SK-N-SH (cell line): ENCODE measurements around the gene SBNO1. TPM values are rescaled to one million over a fixed set of nuclear protein-coding genes. Genes with fewer than 3 reads are reported as not detected.

Experiments used
- CTCF ChIA-PET: fragments of 300-600, 350-600 bp; formaldehyde crosslinking; extraction: SDS; loops from one replicate; lab custom pipeline; 2021; lab: Yijun Ruan, JAX
- POLR2A ChIA-PET: fragments of 350-600 bp; sonication (Branson Sonifier 250); formaldehyde crosslinking; extraction: SDS; loops from one replicate; lab custom pipeline; 2020; ENCODE audit warnings: antibody characterized with exemption, inconsistent platforms; lab: Yijun Ruan, JAX
- DNase-seq: peaks from one replicate; pipeline ENCODE4 v3.0.0; 2012
- H2AFZ ChIP-seq: fragments of 200-600 bp; sonication (generic); 2 replicates; pipeline ENCODE4 v1.8.1; 2016; ENCODE audit warnings: antibody characterized with exemption, mild to moderate bottlenecking, low read depth
- H3F3A ChIP-seq: fragments of 200-600 bp; sonication (generic); replicated peaks from 2 replicates; pipeline ENCODE3; 2016; ENCODE audit warnings: antibody characterized with exemption, mild to moderate bottlenecking; ENCODE audit not compliant: insufficient read depth
- H3K27ac ChIP-seq, 2 experiments: fragments of 200-500 bp in 1 of 2; fragments of 200-600 bp in 1 of 2; sonication (Bioruptor generic) in 1 of 2; sonication (generic), shearing (Covaris generic) in 1 of 2; 2 replicates each; pipeline versions ENCODE4 v1.5.1 to v1.6.1; 2014 to 2016; ENCODE audit warnings: low read depth in 2 of 2, inconsistent platforms in 1 of 2, low read length in 1 of 2, mild to moderate bottlenecking in 1 of 2, mixed read lengths in 1 of 2
- H3K27me3 ChIP-seq: fragments of 200-600 bp; sonication (generic), shearing (Covaris generic); 2 replicates; pipeline ENCODE4 v1.6.1; 2016; ENCODE audit warnings: mixed run types; ENCODE audit not compliant: insufficient read depth
- H3K36me3 ChIP-seq, 2 experiments: fragments of 200-500 bp in 1 of 2; fragments of 200-600 bp in 1 of 2; sonication (Bioruptor generic) in 1 of 2; sonication (generic) in 1 of 2; replicated peaks in 1 of 2; 2 replicates each; pipeline versions ENCODE3 to v1.5.1; 2014 to 2016; ENCODE audit warnings: low read length in 1 of 2, mild to moderate bottlenecking in 1 of 2; ENCODE audit not compliant: insufficient read depth in 2 of 2, control insufficient read depth in 1 of 2
- H3K4me1 ChIP-seq, 2 experiments: fragments of 200-500 bp in 1 of 2; fragments of 200-600 bp in 1 of 2; sonication (Bioruptor generic) in 1 of 2; sonication (generic), shearing (Covaris generic) in 1 of 2; 2 replicates each; pipeline versions ENCODE4 v1.5.1 to v1.6.1; 2014 to 2016; ENCODE audit warnings: low read depth in 1 of 2, low read length in 1 of 2, mixed run types in 1 of 2; ENCODE audit not compliant: insufficient read depth in 2 of 2, control insufficient read depth in 1 of 2
- H3K4me2 ChIP-seq: fragments of 200-600 bp; sonication (generic), shearing (Covaris generic); 2 replicates; pipeline ENCODE4 v1.6.1; 2017; ENCODE audit warnings: mixed run types
- H3K4me3 ChIP-seq, 2 experiments: fragments of 200-500 bp in 1 of 2; fragments of 200-600 bp in 1 of 2; sonication (Bioruptor generic) in 1 of 2; sonication (generic), shearing (Covaris generic) in 1 of 2; 2 replicates each; pipeline versions ENCODE4 v1.5.1 to v1.8.1; 2014 to 2016; ENCODE audit warnings: low read depth in 2 of 2, inconsistent platforms in 1 of 2, low read length in 1 of 2, mild to moderate bottlenecking in 1 of 2, mixed read lengths in 1 of 2, moderate library complexity in 1 of 2
- H3K79me2 ChIP-seq: fragments of 200-600 bp; sonication (generic); 2 replicates; pipeline ENCODE4 v1.8.1; 2017; ENCODE audit warnings: mild to moderate bottlenecking; ENCODE audit not compliant: insufficient read depth
- H3K9ac ChIP-seq: fragments of 200-600 bp; sonication (generic); 2 replicates; pipeline ENCODE4 v1.6.1; 2017; ENCODE audit warnings: mixed run types
- H3K9me2 ChIP-seq: fragments of 200-600 bp; sonication (generic); 2 replicates; pipeline ENCODE4 v1.6.1; 2017; ENCODE audit warnings: mixed run types
- H3K9me3 ChIP-seq: fragments of 200-600 bp; sonication (generic); 2 replicates; pipeline ENCODE4 v1.6.1; 2017; ENCODE audit warnings: mixed run types, mild to moderate bottlenecking, moderate library complexity
- H4K20me1 ChIP-seq: fragments of 200-600 bp; sonication (generic); 2 replicates; pipeline ENCODE4 v1.6.1; 2017; ENCODE audit warnings: mild to moderate bottlenecking, mixed run types; ENCODE audit not compliant: insufficient read depth
- CHD2 ChIP-seq: fragments of 150-350 bp; IDR thresholded peaks from 2 replicates; pipeline ENCODE4 v1.6.1; 2018; ENCODE audit warnings: low read length; ENCODE audit not compliant: partially characterized antibody
- CTCF ChIP-seq: fragments of 200-600 bp; sonication (generic); IDR thresholded peaks from 2 replicates; pipeline ENCODE4 v1.6.1; 2017; ENCODE audit warnings: antibody characterized with exemption, mild to moderate bottlenecking, moderate library complexity
- EP300 ChIP-seq, 2 experiments: IDR thresholded peaks; 2 replicates each; pipeline versions ENCODE4 v1.4.0 to v1.6.1; 2012; ENCODE audit warnings: borderline replicate concordance in 1 of 2, low read depth in 1 of 2, low read length in 1 of 2
- FOSL2 ChIP-seq: IDR thresholded peaks from 2 replicates; pipeline ENCODE4 v1.4.0; 2012; ENCODE audit warnings: low read depth, mild to moderate bottlenecking, moderate library complexity, borderline replicate concordance
- FOXJ3 ChIP-seq: sonication (generic); formaldehyde crosslinking; IDR thresholded peaks from 2 replicates; pipeline ENCODE4 v1.5.1; 2020; ENCODE audit warnings: mild to moderate bottlenecking, missing genetic modification reagents
- IRF3 ChIP-seq: fragments of 150-350 bp; IDR thresholded peaks from 2 replicates; pipeline ENCODE4 v1.6.1; 2016; ENCODE audit warnings: mild to moderate bottlenecking, low read depth, low read length
- JUND ChIP-seq: IDR thresholded peaks from 2 replicates; pipeline ENCODE4 v1.4.0; 2012
- MAX ChIP-seq: IDR thresholded peaks from 2 replicates; pipeline ENCODE4 v1.4.0; 2012; ENCODE audit warnings: low read depth
- MXI1 ChIP-seq: IDR thresholded peaks from 2 replicates; pipeline ENCODE4 v1.6.1; 2012; ENCODE audit warnings: mild to moderate bottlenecking, low read depth, low read length, improper control_type of control experiment
- NFIC ChIP-seq: IDR thresholded peaks from 2 replicates; pipeline ENCODE4 v1.4.0; 2012; ENCODE audit warnings: borderline replicate concordance
- NRF1 ChIP-seq: IDR thresholded peaks from 2 replicates; pipeline ENCODE4 v1.6.1; 2012; ENCODE audit warnings: low read depth, mild to moderate bottlenecking, low read length
- PBX3 ChIP-seq: IDR thresholded peaks from 2 replicates; pipeline ENCODE4; 2012
- RAD21 ChIP-seq: IDR thresholded peaks from 2 replicates; pipeline ENCODE4 v1.6.1; 2012; ENCODE audit warnings: mild to moderate bottlenecking, low read length
- RCOR1 ChIP-seq: fragments of 150-350 bp; IDR thresholded peaks from 2 replicates; pipeline ENCODE4 v1.6.1; 2017; ENCODE audit warnings: antibody characterized with exemption, low read length
- RFX5 ChIP-seq: IDR thresholded peaks from 2 replicates; pipeline ENCODE4 v1.6.1; 2012; ENCODE audit warnings: mild to moderate bottlenecking, improper control_type of control experiment, low read length
- RXRA ChIP-seq: IDR thresholded peaks from 2 replicates; pipeline ENCODE4 v1.4.0; 2012; ENCODE audit warnings: low read depth, mild to moderate bottlenecking, borderline replicate concordance
- SIN3A ChIP-seq: IDR thresholded peaks from 2 replicates; pipeline ENCODE4 v1.6.1; 2012; ENCODE audit warnings: low read depth, mild to moderate bottlenecking, low read length, moderate library complexity, borderline replicate concordance
- SMC3 ChIP-seq: IDR thresholded peaks from 2 replicates; pipeline ENCODE4 v1.6.1; 2012; ENCODE audit warnings: low read depth, low read length, improper control_type of control experiment
- TCF12 ChIP-seq: IDR thresholded peaks from 2 replicates; pipeline ENCODE4 v1.4.0; 2012
- TEAD4 ChIP-seq: IDR thresholded peaks from 2 replicates; pipeline ENCODE4 v1.4.0; 2012; ENCODE audit warnings: mild to moderate bottlenecking, borderline replicate concordance; ENCODE audit not compliant: insufficient read depth
- USF1 ChIP-seq: IDR thresholded peaks from 2 replicates; pipeline ENCODE4 v1.4.0; 2012; ENCODE audit warnings: low read depth, borderline replicate concordance
- USF2 ChIP-seq: fragments of 150-350 bp; IDR thresholded peaks from 2 replicates; pipeline ENCODE4 v1.6.1; 2017; ENCODE audit warnings: antibody characterized with exemption, low read length, low read depth, borderline replicate concordance
- YY1 ChIP-seq: IDR thresholded peaks from 2 replicates; pipeline ENCODE4 v1.4.0; 2012; ENCODE audit warnings: low read depth, mild to moderate bottlenecking
- ZBTB33 ChIP-seq: IDR thresholded peaks from 2 replicates; pipeline ENCODE4 v1.4.0; 2012; ENCODE audit warnings: low read depth, borderline replicate concordance
- WGBS: methylation state at CpG from one replicate; pipeline ENCODE4 v1.1.6; 2017; ENCODE audit warnings: low lambda C conversion rate; 5-methylcytosine and 5-hydroxymethylcytosine counted together
- polyA plus RNA-seq, 3 experiments: library from polyadenylated mRNA; depleted of rRNA; stranded (reverse); fragments of >200 nt; gene quantifications; 2 replicates each; pipeline ENCODE4 v1.2.3, GENCODE V29; 2012

Gene SBNO1
- polyA plus RNA-seq, 1 of the 3 experiments (the other 2 are of a cell fraction), result 4.5 TPM

- Histone ChIP-seq H4K20me1 (peaks cover 30% of the 10 kb centered on the region), H3K9me3 (no peaks in the 10 kb centered on the region), H3K4me1 (peaks cover 5 to 46% of the 10 kb centered on the region in 2 experiments; a peak in 3 of 4 replicates), H3K9me2 (no peaks in the 10 kb centered on the region), H3K27ac (peak overlapping the region; percentile 80 to 99; a peak in 3 of 4 replicates), H3K79me2 (peaks cover 89% of the 10 kb centered on the region), H3K4me2 (peak overlapping the region; percentile 96; the same call in 1 of the 2 replicates), H3K36me3 (peaks cover 7 to 25% of the 10 kb centered on the region in 2 experiments), H3K27me3 (no peaks in the 10 kb centered on the region), H3K4me3 (peak overlapping the region in 1 of 2 experiments; percentile 15; a peak in 1 of 4 replicates), H2AFZ (no peak overlapping the region), H3K9ac (no peak overlapping the region), H3F3A (peaks cover 7% of the 10 kb centered on the region)
- CTCF ChIA-PET, result interaction anchor here (0.6 to 2.6 kb wide), 9 partner anchors 17 to 335 kb away, joined by 3 to 14 read pairs (median 5); partner anchors contain the start of genes DDX55, MPHOSPH9 and MTRFR
- POLR2A ChIA-PET, result interaction anchor here (1.0 to 3.5 kb wide), 7 partner anchors 10 to 190 kb away, joined by 4 to 47 read pairs (median 6); partner anchors contain the start of genes KMT5A, MPHOSPH9, MTRFR and SBNO1
- peak; percentile 85 for DNase-seq
- 72% methylated on average over 12 of the region's 36 CpGs for WGBS
- TF ChIP-seq TEAD4, result no peak
- TF ChIP-seq IRF3, result no peak
- peak; percentile 69; the same call in 1 of the 2 replicates for TF ChIP-seq FOXJ3
- TF ChIP-seq RFX5, result no peak
- TF ChIP-seq EP300 (IDR thresholded peaks at IDR 0.05; ENCODE audit: borderline replicate concordance in 1 of 2, low read depth in 1 of 2, low read length in 1 of 2), result peak in 1 of 2 experiments; percentile 56; a peak in 1 of 4 replicates
- peak; percentile 81 for TF ChIP-seq CHD2
- TF ChIP-seq USF1, result no peak
- TF ChIP-seq NFIC, result no peak
- TF ChIP-seq TCF12, result no peak
- TF ChIP-seq USF2, result no peak
- no peak for TF ChIP-seq RAD21
- no peak for TF ChIP-seq RCOR1
- no peak for TF ChIP-seq PBX3
- TF ChIP-seq MXI1, result peak; percentile 82
- no peak for TF ChIP-seq MAX
- TF ChIP-seq SIN3A, result no peak
- TF ChIP-seq RXRA, result no peak
- TF ChIP-seq JUND, result no peak
- TF ChIP-seq SMC3, result no peak
- TF ChIP-seq FOSL2, result no peak
- no peak for TF ChIP-seq YY1
- TF ChIP-seq NRF1, result no peak
- no peak for TF ChIP-seq CTCF
- TF ChIP-seq ZBTB33, result no peak
Observed at GRCh38 chr12:123267991-123268843, 96.4 kb downstream of the SBNO1 start.
